MM.1S (cell line): ENCODE measurements around the gene KYNU.

ENCODE experiments used
- DNase-seq: peaks from one replicate; pipeline ENCODE4 v3.0.0-alpha.2; 2015
- H2AFZ ChIP-seq: fragments of 300-600 bp; sonication (generic); 2 replicates; pipeline ENCODE4 v1.6.0; 2016; ENCODE audit warnings: antibody characterized with exemption, low read length
- H3F3A ChIP-seq: fragments of 300-600 bp; sonication (generic); 2 replicates; pipeline ENCODE4 v1.6.1; 2016; ENCODE audit warnings: mild to moderate bottlenecking, antibody characterized with exemption, low read length, moderate library complexity, mixed read lengths; ENCODE audit not compliant: insufficient read depth
- H3K27ac ChIP-seq: fragments of 300-600 bp; sonication (generic); 2 replicates; pipeline ENCODE4 v1.5.1; 2016; ENCODE audit warnings: mild to moderate bottlenecking, low read length
- H3K27me3 ChIP-seq: fragments of 300-600 bp; sonication (generic); replicated peaks from 2 replicates; pipeline ENCODE4 v1.6.0; 2016; ENCODE audit warnings: low read length; ENCODE audit not compliant: insufficient read depth
- H3K36me3 ChIP-seq: fragments of 300-600 bp; sonication (generic); replicated peaks from 2 replicates; pipeline ENCODE4 v1.6.1; 2016; ENCODE audit warnings: mild to moderate bottlenecking, low read length, mixed read lengths; ENCODE audit not compliant: insufficient read depth
- H3K4me1 ChIP-seq: fragments of 300-600 bp; sonication (generic); 2 replicates; pipeline ENCODE4 v1.6.1; 2016; ENCODE audit warnings: low read length, mixed read lengths
- H3K4me2 ChIP-seq: fragments of 300-600 bp; sonication (generic); 2 replicates; pipeline ENCODE4 v1.6.0; 2016; ENCODE audit warnings: low read depth, low read length
- H3K4me3 ChIP-seq: fragments of 300-600 bp; sonication (generic); 2 replicates; pipeline ENCODE4 v1.5.1; 2016; ENCODE audit warnings: low read length, mixed read lengths
- H3K79me2 ChIP-seq: fragments of 300-600 bp; sonication (generic); 2 replicates; pipeline ENCODE4 v1.6.1; 2016; ENCODE audit warnings: mixed run types, low read length, mixed read lengths
- H3K9ac ChIP-seq: fragments of 300-600 bp; sonication (generic); 2 replicates; pipeline ENCODE4 v1.6.1; 2016; ENCODE audit warnings: low read length, mixed read lengths
- H3K9me2 ChIP-seq: fragments of 300-600 bp; sonication (generic); replicated peaks from 2 replicates; pipeline ENCODE4 v1.6.1; 2016; ENCODE audit warnings: mild to moderate bottlenecking, low read length, mixed read lengths; ENCODE audit not compliant: insufficient read depth
- H3K9me3 ChIP-seq: fragments of 300-600 bp; sonication (generic); replicated peaks from 2 replicates; pipeline ENCODE4 v1.6.1; 2016; ENCODE audit warnings: mild to moderate bottlenecking, low read length, mixed read lengths; ENCODE audit not compliant: insufficient read depth
- H4K20me1 ChIP-seq: fragments of 300-600 bp; sonication (generic); 2 replicates; pipeline ENCODE4 v1.6.1; 2016; ENCODE audit warnings: mild to moderate bottlenecking, low read length, moderate library complexity, mixed read lengths; ENCODE audit not compliant: insufficient read depth
- CTCF ChIP-seq: fragments of 300-600 bp; sonication (generic); IDR thresholded peaks from 2 replicates; pipeline ENCODE4 v1.5.1; 2016; ENCODE audit warnings: antibody characterized with exemption, low read length, mixed read lengths
- EZH2 ChIP-seq: fragments of 300-600 bp; sonication (generic); optimal IDR thresholded peaks from 2 replicates; pipeline ENCODE3; 2017; ENCODE audit warnings: low read depth, mild to moderate bottlenecking, antibody characterized with exemption, low read length, mixed read lengths
- EZH2phosphoT487 ChIP-seq: fragments of 300-600 bp; sonication (generic); IDR thresholded peaks from 2 replicates; pipeline ENCODE4 v1.6.1; 2018; ENCODE audit warnings: antibody characterized with exemption, low read length

Gene KYNU

GRCh38 chr2:142875652-142876051 lies 1.8 kb upstream of the KYNU start:
- no peaks in the 10 kb centered on the region for H3K79me2 ChIP-seq
- no peak overlapping the region for H2AFZ ChIP-seq
- H3K4me2 ChIP-seq = no peak overlapping the region
- H3K36me3 ChIP-seq = no peaks in the 10 kb centered on the region
- no peaks in the 10 kb centered on the region for H3K27me3 ChIP-seq
- no peaks in the 10 kb centered on the region for H3K9me3 ChIP-seq
- H3K9ac ChIP-seq = no peak overlapping the region
- H4K20me1 ChIP-seq = no peaks in the 10 kb centered on the region
- no peaks in the 10 kb centered on the region for H3K9me2 ChIP-seq
- H3K4me3 ChIP-seq = no peak overlapping the region
- H3K27ac ChIP-seq = no peak overlapping the region
- TF ChIP-seq CTCF (no peak), EZH2phosphoT487 (no peak), EZH2 (no peak)
- no peaks in the 10 kb centered on the region for H3K4me1 ChIP-seq
- H3F3A ChIP-seq = no peaks in the 10 kb centered on the region
- no peak for DNase-seq

- no peak overlapping the region for H3K4me2 ChIP-seq
- no peak for TF ChIP-seq EZH2
- no peak for TF ChIP-seq CTCF
- TF ChIP-seq EZH2phosphoT487 = no peak
- H3F3A ChIP-seq = no peaks in the 10 kb centered on the region
- no peaks in the 10 kb centered on the region for H3K79me2 ChIP-seq
- H3K9ac ChIP-seq = no peak overlapping the region
- no peak overlapping the region for H3K27ac ChIP-seq
- no peaks in the 10 kb centered on the region for H3K9me3 ChIP-seq
- H3K27me3 ChIP-seq = no peaks in the 10 kb centered on the region
- H3K9me2 ChIP-seq = no peaks in the 10 kb centered on the region
- no peak for DNase-seq
- no peaks in the 10 kb centered on the region for H3K4me1 ChIP-seq
- no peak overlapping the region for H2AFZ ChIP-seq
- no peak overlapping the region for H3K4me3 ChIP-seq
- no peaks in the 10 kb centered on the region for H4K20me1 ChIP-seq
- H3K36me3 ChIP-seq = no peaks in the 10 kb centered on the region
Observed at GRCh38 chr2:142876423-142876822, 1.0 kb upstream of the KYNU start.

DNA sequence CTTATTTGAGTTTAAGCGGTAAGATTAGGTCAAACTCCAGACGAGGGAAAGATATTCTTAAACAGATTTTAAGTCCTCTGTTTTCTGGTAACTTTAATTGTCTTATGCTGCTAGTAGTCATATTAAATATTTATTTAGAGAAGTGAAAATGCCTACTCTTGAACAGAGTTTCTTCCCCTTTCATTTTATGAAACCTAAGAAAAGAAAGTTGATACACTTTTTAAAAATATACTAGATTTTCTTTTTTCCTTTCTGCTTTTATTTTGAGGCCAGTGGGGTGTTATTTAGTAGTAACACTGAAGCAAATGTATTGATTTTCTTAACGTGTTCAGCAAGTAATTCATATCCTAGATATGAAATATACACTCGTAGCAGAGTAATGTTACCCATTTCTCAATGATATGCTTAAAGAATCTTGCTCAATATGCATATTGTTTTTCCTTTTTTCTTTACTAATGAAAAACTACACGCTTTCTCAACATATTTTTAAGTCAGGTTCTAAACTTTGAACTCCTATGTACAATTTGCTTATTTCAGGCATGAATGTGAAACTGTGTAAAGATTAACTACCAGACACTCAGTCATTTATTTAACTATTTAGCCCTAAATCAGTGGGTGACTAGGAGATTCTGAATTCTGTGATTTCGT lies 691 bp downstream of the KYNU start:
- Histone ChIP-seq H3K9ac (no peak overlapping the region), H3K27me3 (no peaks in the 10 kb centered on the region), H3K36me3 (no peaks in the 10 kb centered on the region), H3F3A (no peaks in the 10 kb centered on the region), H3K9me3 (no peaks in the 10 kb centered on the region), H3K79me2 (no peaks in the 10 kb centered on the region), H3K9me2 (no peaks in the 10 kb centered on the region), H3K4me1 (no peaks in the 10 kb centered on the region), H3K4me2 (no peak overlapping the region), H4K20me1 (no peaks in the 10 kb centered on the region), H2AFZ (no peak overlapping the region), H3K4me3 (no peak overlapping the region), H3K27ac (no peak overlapping the region)
- no peak for DNase-seq
- no peak for TF ChIP-seq EZH2phosphoT487
- TF ChIP-seq EZH2 = no peak
- TF ChIP-seq CTCF = no peak
